ENCODE measurements around the gene NKAIN2. TPM values are rescaled to one million over a fixed set of nuclear protein-coding genes. Genes with fewer than 3 reads are reported as not detected.

NKAIN2 gene
- total and polyA plus RNA-seq, 9 of the 15 experiments (the other 6 are each of a cell fraction or from before 2014, with no cell fraction given), result not detected

- Histone ChIP-seq H3K36me3 (ENCODE audit: control insufficient read depth, insufficient read depth, low read length) (no peaks in the 10 kb centered on the region), H3K9me1 (ENCODE audit: control insufficient read depth, insufficient read depth, low read length) (no peaks in the 10 kb centered on the region), H2AFZ (ENCODE audit: low read depth, low read length) (peak overlapping the region; percentile 70), H3K9ac (ENCODE audit: insufficient read depth in 1 of 2, low read depth in 2 of 2, low read length in 2 of 2) (no peak overlapping the region), H3K4me2 (ENCODE audit: insufficient read depth, low read length) (no peak overlapping the region; the same call in 1 of the 2 replicates), H4K20me1 (replicated peaks; ENCODE audit: control insufficient read depth, insufficient read depth, low read length) (no peaks in the 10 kb centered on the region), H3K4me1 (replicated peaks in 1 of 2; ENCODE audit: control insufficient read depth in 2 of 2, insufficient read depth in 2 of 2, low read length in 2 of 2) (no peaks in the 10 kb centered on the region), H3K27ac (ENCODE audit: extremely low read depth, low read depth, low read length) (peak overlapping the region; percentile 72; the same call in 2 of the 3 replicates), H3K27me3 (ENCODE audit: control insufficient read depth in 2 of 2, insufficient read depth in 2 of 2, low read length in 2 of 2) (no peaks in the 10 kb centered on the region), H3K9me3 (replicated peaks; ENCODE audit: control insufficient read depth, insufficient read depth, low read depth, low read length) (no peaks in the 10 kb centered on the region), H3K79me2 (ENCODE audit: control insufficient read depth, insufficient read depth, low read length) (no peaks in the 10 kb centered on the region), H3K4me3 (no peak overlapping the region)
- DNase-seq (ENCODE audit: extremely low read depth in 1 of 4, low spot score in 3 of 4), result peak in 2 of 4 experiments; percentile 7 to 11
- intact Hi-C loops (cut with micrococcal nuclease), result no loop called here
- peak; percentile 23 for FAIRE-seq
- in situ Hi-C loops (cut with MboI), result no loop called here
- no TSS peak for BruUV-seq (replicated peaks)
- POLR2A ChIA-PET, result no interaction called here
- ATAC-seq, result peak; percentile 83
- 16% methylated on average over 3 of the region's 3 CpGs for WGBS (ENCODE audit: insufficient coverage, low coverage, missing lambda C conversion rate)
- CTCF ChIA-PET (ENCODE audit: low intra/inter-chr PET ratio), result no interaction called here
- no peak for TF ChIP-seq SPI1 (IDR thresholded peaks at IDR 0.05; ENCODE audit: borderline replicate concordance, low read depth, low read length)
- TF ChIP-seq ZNF75A (CRISPR knock-in tag; IDR thresholded peaks at IDR 0.05), result no peak
- no peak for TF ChIP-seq FIP1L1 (IDR thresholded peaks at IDR 0.05; ENCODE audit: low read depth, low read length, poor library complexity, severe bottlenecking)
- no peak for TF ChIP-seq ZNF766 (CRISPR knock-in tag; conservative IDR thresholded peaks at IDR 0.05)
- 0 out of 2 replicates have a peak, but pooled peaks have one; percentile 22 for TF ChIP-seq C11orf30 (IDR thresholded peaks at IDR 0.05; ENCODE audit: low read depth)
- TF ChIP-seq BDP1 (IDR thresholded peaks at IDR 0.05; ENCODE audit: insufficient read depth, insufficient read length), result no peak
- TF ChIP-seq ZBTB40 (IDR thresholded peaks at IDR 0.05), result no peak
- no peak for TF ChIP-seq ZBTB40 (CRISPR knock-in tag; IDR thresholded peaks at IDR 0.05)
- TF ChIP-seq PHF21A (IDR thresholded peaks at IDR 0.05; ENCODE audit: borderline replicate concordance, low read depth), result no peak
- TF ChIP-seq NFE2 (IDR thresholded peaks at IDR 0.05; ENCODE audit: low read depth), result peak; percentile 17
- no peak for TF ChIP-seq ZNF280A (IDR thresholded peaks at IDR 0.05; ENCODE audit: low read depth, partially characterized antibody)
- TF ChIP-seq ZNF408 (CRISPR knock-in tag; IDR thresholded peaks at IDR 0.05; ENCODE audit: low read depth), result no peak
These were observed 918.6 kb downstream of the NKAIN2 start for GRCh38 chr6:124722141-124722878.
